ENCODE results near the gene CPNE8.

Gene CPNE8

DNA sequence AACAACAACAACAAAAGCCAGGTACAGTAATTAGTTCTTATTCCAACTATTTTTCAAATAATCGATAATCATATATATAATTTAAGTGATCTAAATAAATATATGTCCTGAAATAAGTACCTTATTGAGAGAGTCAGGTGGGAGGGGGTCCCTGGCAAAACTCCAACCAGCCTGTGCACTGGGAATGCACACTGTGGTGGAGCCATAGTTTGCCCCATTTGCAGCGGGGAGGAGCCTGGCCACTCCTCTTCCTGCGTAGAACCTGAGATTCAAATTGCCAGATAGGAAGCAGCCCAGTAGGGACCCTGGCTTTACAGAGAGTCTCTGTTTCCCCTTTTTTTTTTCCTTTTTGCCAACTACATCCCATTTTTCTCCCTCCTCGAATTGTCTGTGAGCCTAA, 26.4 kb downstream of the CPNE8 start:
- H4K20me1 ChIP-seq (ENCODE audit: insufficient read depth, low read length, poor library complexity, severe bottlenecking): no peaks in the 10 kb centered on the region
- H3K36me3 ChIP-seq (ENCODE audit: insufficient read depth, low read length): no peaks in the 10 kb centered on the region
- TF ChIP-seq EZH2phosphoT487 (IDR thresholded peaks at IDR 0.05; ENCODE audit: borderline replicate concordance): no peak
- TF ChIP-seq, protein P1, sequence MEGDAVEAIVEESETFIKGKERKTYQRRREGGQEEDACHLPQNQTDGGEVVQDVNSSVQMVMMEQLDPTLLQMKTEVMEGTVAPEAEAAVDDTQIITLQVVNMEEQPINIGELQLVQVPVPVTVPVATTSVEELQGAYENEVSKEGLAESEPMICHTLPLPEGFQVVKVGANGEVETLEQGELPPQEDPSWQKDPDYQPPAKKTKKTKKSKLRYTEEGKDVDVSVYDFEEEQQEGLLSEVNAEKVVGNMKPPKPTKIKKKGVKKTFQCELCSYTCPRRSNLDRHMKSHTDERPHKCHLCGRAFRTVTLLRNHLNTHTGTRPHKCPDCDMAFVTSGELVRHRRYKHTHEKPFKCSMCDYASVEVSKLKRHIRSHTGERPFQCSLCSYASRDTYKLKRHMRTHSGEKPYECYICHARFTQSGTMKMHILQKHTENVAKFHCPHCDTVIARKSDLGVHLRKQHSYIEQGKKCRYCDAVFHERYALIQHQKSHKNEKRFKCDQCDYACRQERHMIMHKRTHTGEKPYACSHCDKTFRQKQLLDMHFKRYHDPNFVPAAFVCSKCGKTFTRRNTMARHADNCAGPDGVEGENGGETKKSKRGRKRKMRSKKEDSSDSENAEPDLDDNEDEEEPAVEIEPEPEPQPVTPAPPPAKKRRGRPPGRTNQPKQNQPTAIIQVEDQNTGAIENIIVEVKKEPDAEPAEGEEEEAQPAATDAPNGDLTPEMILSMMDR (conservative IDR thresholded peaks at IDR 0.05; ENCODE audit: low read length): no peak
- no peaks in the 10 kb centered on the region for H3K9me3 ChIP-seq (ENCODE audit: insufficient read depth, low read depth, low read length)
- H3K9ac ChIP-seq (ENCODE audit: low read depth, low read length, poor library complexity, severe bottlenecking): no peak overlapping the region
- H2AFZ ChIP-seq (ENCODE audit: low read length): no peak overlapping the region
- H3K79me2 ChIP-seq (ENCODE audit: insufficient read depth, low read length): no peaks in the 10 kb centered on the region
- no peaks in the 10 kb centered on the region for H3F3A ChIP-seq (ENCODE audit: low read depth)
- no peaks in the 10 kb centered on the region for H3K9me2 ChIP-seq (replicated peaks; ENCODE audit: low read depth, low read length)
- no peak overlapping the region for H3K4me2 ChIP-seq (ENCODE audit: low read depth, low read length, poor library complexity, severe bottlenecking)
- H3K27me3 ChIP-seq (ENCODE audit: insufficient read depth, low read length, poor library complexity, severe bottlenecking): no peaks in the 10 kb centered on the region
- H3K4me3 ChIP-seq (ENCODE audit: low read length, poor library complexity, severe bottlenecking): no peak overlapping the region
- no peaks in the 10 kb centered on the region for H3K4me1 ChIP-seq (ENCODE audit: insufficient read depth, low read length, poor library complexity, severe bottlenecking)

DNA sequence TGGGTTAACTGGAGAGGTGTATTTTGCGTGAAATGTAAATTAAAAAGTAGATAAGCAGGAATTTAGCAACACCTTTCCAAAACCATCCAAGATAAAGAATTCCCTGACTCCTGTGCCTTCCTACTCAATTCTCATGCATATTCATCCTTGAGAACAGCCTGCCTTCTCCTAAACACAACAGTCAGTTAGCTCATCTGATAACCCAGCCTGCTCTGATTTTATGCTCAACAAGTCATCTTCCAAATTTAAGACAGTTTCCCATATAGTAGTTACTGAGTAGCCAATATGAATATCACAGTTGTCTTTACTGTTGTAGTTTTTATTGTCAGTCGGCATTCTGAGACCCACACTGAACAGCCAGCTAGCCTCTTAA, 27.1 kb downstream of the CPNE8 start:
- Histone ChIP-seq H3K36me3 (ENCODE audit: insufficient read depth, low read length) (no peaks in the 10 kb centered on the region), H2AFZ (ENCODE audit: low read length) (no peak overlapping the region), H3F3A (ENCODE audit: low read depth) (no peaks in the 10 kb centered on the region), H3K9me2 (replicated peaks; ENCODE audit: low read depth, low read length) (no peaks in the 10 kb centered on the region), H3K4me1 (ENCODE audit: insufficient read depth, low read length, poor library complexity, severe bottlenecking) (no peaks in the 10 kb centered on the region), H4K20me1 (ENCODE audit: insufficient read depth, low read length, poor library complexity, severe bottlenecking) (no peaks in the 10 kb centered on the region), H3K9ac (ENCODE audit: low read depth, low read length, poor library complexity, severe bottlenecking) (no peak overlapping the region), H3K27me3 (ENCODE audit: insufficient read depth, low read length, poor library complexity, severe bottlenecking) (no peaks in the 10 kb centered on the region), H3K9me3 (ENCODE audit: insufficient read depth, low read depth, low read length) (no peaks in the 10 kb centered on the region), H3K79me2 (ENCODE audit: insufficient read depth, low read length) (no peaks in the 10 kb centered on the region), H3K4me3 (ENCODE audit: low read length, poor library complexity, severe bottlenecking) (no peak overlapping the region), H3K4me2 (ENCODE audit: low read depth, low read length, poor library complexity, severe bottlenecking) (no peak overlapping the region)
- TF ChIP-seq, protein P1 (conservative IDR thresholded peaks at IDR 0.05; ENCODE audit: low read length): no peak
- no peak for TF ChIP-seq EZH2phosphoT487 (IDR thresholded peaks at IDR 0.05; ENCODE audit: borderline replicate concordance)

DNA sequence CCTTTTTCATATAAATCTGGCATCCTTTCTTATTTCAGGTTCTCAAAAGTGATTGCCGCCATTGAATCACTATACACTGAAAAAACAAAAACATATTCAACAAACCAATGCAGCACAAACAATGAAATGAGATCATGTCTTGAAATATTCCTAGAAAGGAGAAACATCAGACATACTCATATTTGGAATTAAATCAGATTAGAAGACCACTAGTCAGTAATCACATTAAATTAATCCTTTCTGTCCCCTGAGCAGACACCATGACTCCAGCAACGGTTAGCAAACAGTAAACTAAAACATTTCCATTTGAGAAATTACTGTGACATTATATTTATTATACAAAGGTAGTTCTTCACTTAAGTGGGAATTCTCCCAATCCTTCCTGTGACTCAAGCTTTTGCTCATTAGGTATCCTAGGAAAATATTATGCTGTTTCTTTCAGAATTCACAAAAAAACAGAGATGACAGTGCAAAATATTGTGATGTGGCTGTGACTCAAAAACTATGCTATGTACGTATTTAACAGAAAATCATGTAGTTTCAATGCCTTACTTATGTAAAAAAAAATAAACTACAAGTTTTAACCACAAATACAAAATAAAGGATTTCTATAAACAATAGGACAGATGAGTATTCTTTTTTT, 29.7 kb downstream of the CPNE8 start:
- no peaks in the 10 kb centered on the region for H3K79me2 ChIP-seq (ENCODE audit: insufficient read depth, low read length)
- H3K9ac ChIP-seq (ENCODE audit: low read depth, low read length, poor library complexity, severe bottlenecking): no peak overlapping the region
- no peaks in the 10 kb centered on the region for H3K4me1 ChIP-seq (ENCODE audit: insufficient read depth, low read length, poor library complexity, severe bottlenecking)
- no peak overlapping the region for H3K4me2 ChIP-seq (ENCODE audit: low read depth, low read length, poor library complexity, severe bottlenecking)
- H3K36me3 ChIP-seq (ENCODE audit: insufficient read depth, low read length): no peaks in the 10 kb centered on the region
- H3K4me3 ChIP-seq (ENCODE audit: low read length, poor library complexity, severe bottlenecking): no peak overlapping the region
- no peak overlapping the region for H2AFZ ChIP-seq (ENCODE audit: low read length)
- no peaks in the 10 kb centered on the region for H4K20me1 ChIP-seq (ENCODE audit: insufficient read depth, low read length, poor library complexity, severe bottlenecking)
- H3K9me3 ChIP-seq (ENCODE audit: insufficient read depth, low read depth, low read length): no peaks in the 10 kb centered on the region
- no peaks in the 10 kb centered on the region for H3K9me2 ChIP-seq (replicated peaks; ENCODE audit: low read depth, low read length)
- H3F3A ChIP-seq (ENCODE audit: low read depth): no peaks in the 10 kb centered on the region
- no peaks in the 10 kb centered on the region for H3K27me3 ChIP-seq (ENCODE audit: insufficient read depth, low read length, poor library complexity, severe bottlenecking)
- TF ChIP-seq, protein P1 (conservative IDR thresholded peaks at IDR 0.05; ENCODE audit: low read length): no peak
- no peak for TF ChIP-seq EZH2phosphoT487 (IDR thresholded peaks at IDR 0.05; ENCODE audit: borderline replicate concordance)

All from Loucy (cell line).